HUES64 (cell line): Measurements from ENCODE around the gene METTL24.

Source experiments
- H3K27ac ChIP-seq: 2 replicates; pipeline ENCODE4 v1.7.0; 2013; ENCODE audit warnings: low read depth, low read length, inconsistent platforms
- H3K27me3 ChIP-seq: 2 replicates; pipeline ENCODE4 v1.6.1; 2013; ENCODE audit warnings: mild to moderate bottlenecking, low read length; ENCODE audit not compliant: insufficient read depth
- H3K36me3 ChIP-seq: 2 replicates; pipeline ENCODE4 v1.6.1; 2013; ENCODE audit warnings: mild to moderate bottlenecking, low read length; ENCODE audit not compliant: insufficient read depth
- H3K4me1 ChIP-seq: 2 replicates; pipeline ENCODE4 v1.6.1; 2013; ENCODE audit warnings: mild to moderate bottlenecking, low read length, moderate library complexity; ENCODE audit not compliant: insufficient read depth
- H3K4me3 ChIP-seq: 2 replicates; pipeline ENCODE4 v1.5.1; 2013; ENCODE audit warnings: mild to moderate bottlenecking, low read length, moderate library complexity
- H3K9ac ChIP-seq: 2 replicates; pipeline ENCODE4 v1.6.1; 2013; ENCODE audit warnings: mild to moderate bottlenecking, low read depth, low read length
- H3K9me3 ChIP-seq: 2 replicates; pipeline ENCODE4 v1.6.1; 2013; ENCODE audit warnings: low read depth, low read length; ENCODE audit not compliant: insufficient read depth
- WGBS: fragments of 150-250, 120-280 bp; methylation state at CpG from one replicate; pipeline ENCODE4 v1.1.7; 2013; ENCODE audit warnings: missing lambda C conversion rate; 5-methylcytosine and 5-hydroxymethylcytosine counted together

METTL24 gene

GRCh38 chr6:110334423-110335180, 23.5 kb downstream of the METTL24 start:
- peaks cover 5% of the 10 kb centered on the region; the same call in 1 of the 2 replicates for H3K4me1 ChIP-seq
- H3K9ac ChIP-seq = no peak overlapping the region
- no peak overlapping the region for H3K27ac ChIP-seq
- WGBS = 69% methylated on average over 8 of the region's 9 CpGs
- no peaks in the 10 kb centered on the region for H3K27me3 ChIP-seq
- H3K36me3 ChIP-seq = no peaks in the 10 kb centered on the region
- no peak overlapping the region for H3K4me3 ChIP-seq
- no peaks in the 10 kb centered on the region for H3K9me3 ChIP-seq

GRCh38 chr6:110332281-110332680, 25.9 kb downstream of the METTL24 start:
- Histone ChIP-seq H3K27ac (no peak overlapping the region), H3K9me3 (no peaks in the 10 kb centered on the region), H3K4me3 (no peak overlapping the region), H3K27me3 (no peaks in the 10 kb centered on the region), H3K36me3 (no peaks in the 10 kb centered on the region), H3K9ac (no peak overlapping the region), H3K4me1 (peaks cover 21% of the 10 kb centered on the region)
- 95% methylated on average over 6 of the region's 6 CpGs for WGBS

- no peak overlapping the region for H3K27ac ChIP-seq
- WGBS = 19% methylated on average over 4 of the region's 4 CpGs
- no peaks in the 10 kb centered on the region for H3K36me3 ChIP-seq
- no peaks in the 10 kb centered on the region for H3K9me3 ChIP-seq
- no peak overlapping the region for H3K4me3 ChIP-seq
- H3K4me1 ChIP-seq = peaks cover 21% of the 10 kb centered on the region
- no peaks in the 10 kb centered on the region for H3K27me3 ChIP-seq
- H3K9ac ChIP-seq = no peak overlapping the region
Measured at GRCh38 chr6:110331816-110332215, 26.3 kb downstream of the METTL24 start.

GRCh38 chr6:110331390-110331789, 26.8 kb downstream of the METTL24 start:
- peaks cover 21% of the 10 kb centered on the region for H3K4me1 ChIP-seq
- 81% methylated on average over 2 of the region's 3 CpGs for WGBS
- H3K9me3 ChIP-seq = no peaks in the 10 kb centered on the region
- no peaks in the 10 kb centered on the region for H3K36me3 ChIP-seq
- no peaks in the 10 kb centered on the region for H3K27me3 ChIP-seq
- no peak overlapping the region for H3K27ac ChIP-seq
- H3K4me3 ChIP-seq = no peak overlapping the region
- H3K9ac ChIP-seq = no peak overlapping the region

GRCh38 chr6:110329714-110330436, 28.3 kb downstream of the METTL24 start:
- no peak overlapping the region for H3K9ac ChIP-seq
- WGBS = 85% methylated on average over 19 of the region's 19 CpGs
- no peak overlapping the region for H3K27ac ChIP-seq
- no peak overlapping the region for H3K4me3 ChIP-seq
- H3K36me3 ChIP-seq = no peaks in the 10 kb centered on the region
- no peaks in the 10 kb centered on the region for H3K27me3 ChIP-seq
- H3K4me1 ChIP-seq = peaks cover 21% of the 10 kb centered on the region
- H3K9me3 ChIP-seq = no peaks in the 10 kb centered on the region

- WGBS = 67% methylated on average over 7 of the region's 7 CpGs
- Histone ChIP-seq H3K27ac (no peak overlapping the region), H3K4me3 (no peak overlapping the region), H3K9ac (no peak overlapping the region), H3K27me3 (no peaks in the 10 kb centered on the region), H3K36me3 (no peaks in the 10 kb centered on the region), H3K9me3 (no peaks in the 10 kb centered on the region), H3K4me1 (peaks cover 21% of the 10 kb centered on the region)
Measured at GRCh38 chr6:110329348-110329713, 28.8 kb downstream of the METTL24 start.

GRCh38 chr6:110328259-110328658, 29.9 kb downstream of the METTL24 start:
- H3K4me3 ChIP-seq = no peak overlapping the region
- H3K27ac ChIP-seq = no peak overlapping the region
- 93% methylated on average over 2 of the region's 2 CpGs for WGBS
- no peak overlapping the region for H3K9ac ChIP-seq
- no peaks in the 10 kb centered on the region for H3K36me3 ChIP-seq
- H3K27me3 ChIP-seq = no peaks in the 10 kb centered on the region
- H3K9me3 ChIP-seq = no peaks in the 10 kb centered on the region
- H3K4me1 ChIP-seq = peaks cover 28% of the 10 kb centered on the region

- Histone ChIP-seq H3K27me3 (no peaks in the 10 kb centered on the region), H3K9ac (no peak overlapping the region), H3K4me1 (peaks cover 37% of the 10 kb centered on the region), H3K4me3 (no peak overlapping the region), H3K9me3 (no peaks in the 10 kb centered on the region), H3K36me3 (no peaks in the 10 kb centered on the region), H3K27ac (no peak overlapping the region)
- 87% methylated on average over 3 of the region's 3 CpGs for WGBS
Measured at GRCh38 chr6:110327391-110327790, 30.8 kb downstream of the METTL24 start.

GRCh38 chr6:110326609-110327008, 31.5 kb downstream of the METTL24 start:
- H3K4me3 ChIP-seq = no peak overlapping the region
- WGBS = 89% methylated on average over 1 of the region's 2 CpGs
- no peak overlapping the region for H3K27ac ChIP-seq
- no peaks in the 10 kb centered on the region for H3K36me3 ChIP-seq
- peaks cover 40% of the 10 kb centered on the region for H3K4me1 ChIP-seq
- no peaks in the 10 kb centered on the region for H3K27me3 ChIP-seq
- no peaks in the 10 kb centered on the region for H3K9me3 ChIP-seq
- no peak overlapping the region for H3K9ac ChIP-seq

GRCh38 chr6:110326057-110326456, 32.1 kb downstream of the METTL24 start:
- Histone ChIP-seq H3K4me1 (peaks cover 40% of the 10 kb centered on the region), H3K4me3 (no peak overlapping the region), H3K9ac (no peak overlapping the region), H3K27ac (no peak overlapping the region), H3K36me3 (no peaks in the 10 kb centered on the region), H3K9me3 (no peaks in the 10 kb centered on the region), H3K27me3 (no peaks in the 10 kb centered on the region)
- 95% methylated on average over 3 of the region's 3 CpGs for WGBS

- no peak overlapping the region for H3K9ac ChIP-seq
- no peaks in the 10 kb centered on the region for H3K27me3 ChIP-seq
- no peaks in the 10 kb centered on the region for H3K9me3 ChIP-seq
- H3K4me3 ChIP-seq = no peak overlapping the region
- H3K36me3 ChIP-seq = no peaks in the 10 kb centered on the region
- no peak overlapping the region for H3K27ac ChIP-seq
- H3K4me1 ChIP-seq = peaks cover 40% of the 10 kb centered on the region
Measured at GRCh38 chr6:110325197-110325596, 33.0 kb downstream of the METTL24 start.
